HEK293 (cell line): ENCODE results near the gene CLDN14.

Experiments used
- CTCF ChIP-seq: fragments of 450-650 bp; formaldehyde crosslinking; IDR thresholded peaks from 2 replicates; pipeline ENCODE4 v1.5.1; 2016; ENCODE audit warnings: missing biosample characterization, missing genetic modification characterization
- EGR2 ChIP-seq: fragments of 450-650 bp; formaldehyde crosslinking; IDR thresholded peaks from 2 replicates; pipeline ENCODE4 v1.5.1; 2016; ENCODE audit warnings: low read depth, missing biosample characterization, missing genetic modification characterization
- HOXD13 ChIP-seq: sonication (generic); formaldehyde crosslinking; IDR thresholded peaks from 2 replicates; pipeline ENCODE4 v1.8.0; 2022; ENCODE audit warnings: missing genetic modification reagents, borderline replicate concordance
- INSM2 ChIP-seq: fragments of 450-650 bp; formaldehyde crosslinking; IDR thresholded peaks from 2 replicates; pipeline ENCODE4 v1.5.1; 2016; ENCODE audit warnings: missing biosample characterization, missing genetic modification characterization
- OVOL3 ChIP-seq: fragments of 450-650 bp; formaldehyde crosslinking; IDR thresholded peaks from 2 replicates; pipeline ENCODE4 v1.5.1; 2016; ENCODE audit warnings: missing biosample characterization, missing genetic modification characterization
- PBX3 ChIP-seq: sonication (generic); formaldehyde crosslinking; IDR thresholded peaks from 2 replicates; pipeline ENCODE4 v1.8.1; 2022; ENCODE audit warnings: mild to moderate bottlenecking, moderate library complexity, missing genetic modification reagents
- TRIM28 ChIP-seq: IDR thresholded peaks from 2 replicates; pipeline ENCODE4 v1.6.1; 2011; ENCODE audit warnings: low read length, control low read depth, borderline replicate concordance
- TSHZ1 ChIP-seq: fragments of 450-650 bp; formaldehyde crosslinking; IDR thresholded peaks from 2 replicates; pipeline ENCODE4 v1.5.1; 2016; ENCODE audit warnings: missing biosample characterization, missing genetic modification characterization, borderline replicate concordance
- YY2 ChIP-seq: fragments of 450-650 bp; formaldehyde crosslinking; IDR thresholded peaks from 2 replicates; pipeline ENCODE4 v1.5.1; 2016; ENCODE audit warnings: missing biosample characterization, missing genetic modification characterization
- ZBTB26 ChIP-seq: fragments of 450-650 bp; formaldehyde crosslinking; optimal IDR thresholded peaks from 2 replicates; pipeline ENCODE3; 2016; ENCODE audit warnings: missing biosample characterization, mild to moderate bottlenecking, missing genetic modification characterization
- ZBTB44 ChIP-seq: fragments of 450-650 bp; IDR thresholded peaks from 2 replicates; pipeline ENCODE4 v1.5.1; 2018; ENCODE audit warnings: missing biosample characterization, mild to moderate bottlenecking, missing genetic modification characterization
- ZBTB48 ChIP-seq: fragments of 450-650 bp; formaldehyde crosslinking; IDR thresholded peaks from 2 replicates; pipeline ENCODE4 v1.5.1; 2016; ENCODE audit warnings: missing biosample characterization, missing genetic modification characterization
- ZFHX2 ChIP-seq: fragments of 450-650 bp; formaldehyde crosslinking; conservative IDR thresholded peaks from 2 replicates; pipeline ENCODE4 v1.5.1; 2016; ENCODE audit warnings: missing biosample characterization, missing genetic modification characterization
- ZNF10 ChIP-seq: fragments of 450-650 bp; formaldehyde crosslinking; IDR thresholded peaks from 2 replicates; pipeline ENCODE4 v1.5.1; 2017; ENCODE audit warnings: missing biosample characterization, missing genetic modification characterization
- ZNF2 ChIP-seq: fragments of 450-650 bp; formaldehyde crosslinking; IDR thresholded peaks from 2 replicates; pipeline ENCODE4 v1.5.1; 2016; ENCODE audit warnings: missing biosample characterization, missing genetic modification characterization
- ZNF501 ChIP-seq: fragments of 450-650 bp; formaldehyde crosslinking; IDR thresholded peaks from 2 replicates; pipeline ENCODE4 v1.5.1; 2016; ENCODE audit warnings: missing biosample characterization, missing genetic modification characterization
- ZNF513 ChIP-seq: fragments of 450-650 bp; IDR thresholded peaks from 2 replicates; pipeline ENCODE4 v1.5.1; 2018; ENCODE audit warnings: missing biosample characterization, missing genetic modification characterization
- ZNF621 ChIP-seq: fragments of 450-650 bp; formaldehyde crosslinking; IDR thresholded peaks from 2 replicates; pipeline ENCODE4 v1.5.1; 2017; ENCODE audit warnings: missing biosample characterization, missing genetic modification characterization
- ZNF830 ChIP-seq: fragments of 450-650 bp; IDR thresholded peaks from 2 replicates; pipeline ENCODE4 v1.5.0; 2018; ENCODE audit warnings: missing biosample characterization, missing genetic modification characterization, low read depth, mild to moderate bottlenecking, moderate library complexity

The CLDN14 gene

GRCh38 chr21:36429947-36430546 is 49.9 kb downstream of the CLDN14 start (continued):
- peak; percentile 49; the same call in 1 of the 2 replicates for TF ChIP-seq TSHZ1
- TF ChIP-seq OVOL3 = peak; percentile 74; the same call in 1 of the 2 replicates
- TF ChIP-seq EGR2 (tag by site-specific recombination) = peak; percentile 57; the same call in 1 of the 2 replicates
- TF ChIP-seq ZFHX2 = peak; percentile 51
- no peak for TF ChIP-seq HOXD13 (CRISPR knock-in tag)
- no peak for TF ChIP-seq ZNF830
- TF ChIP-seq ZBTB48 = peak; percentile 50; the same call in 1 of the 2 replicates
- peak; percentile 94 for TF ChIP-seq TRIM28
- no peak for TF ChIP-seq YY2 (tag by site-specific recombination)
- TF ChIP-seq ZNF501 = no peak
- TF ChIP-seq ZNF513 (tag by site-specific recombination) = no peak
- no peak for TF ChIP-seq ZNF621 (tag by site-specific recombination)
- TF ChIP-seq ZNF2 = peak; percentile 60; the same call in 1 of the 2 replicates
- 0 out of 2 replicates have a peak, but pooled peaks have one; percentile 52 for TF ChIP-seq PBX3
- TF ChIP-seq INSM2 (tag by site-specific recombination) = peak; percentile 67; the same call in 1 of the 2 replicates
- TF ChIP-seq ZNF10 (tag by site-specific recombination) = peak; percentile 80
- TF ChIP-seq ZBTB44 = 0 out of 2 replicates have a peak, but pooled peaks have one; percentile 17
- TF ChIP-seq CTCF (tag by site-specific recombination) = peak; percentile 16; the same call in 1 of the 2 replicates
- TF ChIP-seq ZBTB26 (tag by site-specific recombination) = peak; percentile 41
